Parathyroid adenoma (tissue), 2 donors: Measurements from ENCODE around the gene TMED7.

Experiments
- H2AFZ ChIP-seq: fragments of 300-600 bp; sonication (generic); one replicate; pipeline ENCODE4 v1.7.0; 2017; ENCODE audit warnings: antibody characterized with exemption, mild to moderate bottlenecking
- H3K27ac ChIP-seq: fragments of 300-600 bp; sonication (generic); one replicate; pipeline ENCODE4 v1.7.0; 2017
- H3K27me3 ChIP-seq: fragments of 300-600 bp; sonication (generic); one replicate; pipeline ENCODE4 v1.7.0; 2017; ENCODE audit warnings: low read length; ENCODE audit not compliant: control insufficient read depth, insufficient read depth
- H3K36me3 ChIP-seq: fragments of 300-600 bp; sonication (generic); one replicate; pipeline ENCODE4 v1.7.0; 2017; ENCODE audit warnings: low read length; ENCODE audit not compliant: control insufficient read depth, insufficient read depth
- H3K4me1 ChIP-seq: fragments of 300-600 bp; sonication (generic); one replicate; pipeline ENCODE4 v1.7.0; 2017; ENCODE audit warnings: control low read depth
- H3K4me2 ChIP-seq: fragments of 300-600 bp; sonication (generic); one replicate; pipeline ENCODE4 v1.7.0; 2017; ENCODE audit warnings: low read length
- H3K4me3 ChIP-seq: fragments of 300-600 bp; sonication (generic); one replicate; pipeline ENCODE4 v1.7.0; 2017; ENCODE audit warnings: low read depth, low read length
- H3K79me2 ChIP-seq: fragments of 300-600 bp; sonication (generic); one replicate; pipeline ENCODE4 v1.7.0; 2017; ENCODE audit warnings: control low read depth
- H3K9ac ChIP-seq: fragments of 300-600 bp; sonication (generic); one replicate; pipeline ENCODE4 v1.7.0; 2017; ENCODE audit warnings: mild to moderate bottlenecking
- H3K9me3 ChIP-seq: fragments of 300-600 bp; sonication (generic); one replicate; pipeline ENCODE4 v1.7.0; 2017; ENCODE audit warnings: low read length; ENCODE audit not compliant: control insufficient read depth
- TF ChIP-seq, protein P1 (sequence below): fragments of 300-600 bp; sonication (generic); IDR thresholded peaks from one replicate; pipeline ENCODE4 v1.7.0; 2017; ENCODE audit warnings: antibody characterized with exemption, mild to moderate bottlenecking
- donor health status: primary hyperparathyroidism.

TMED7 gene

GRCh38 chr5:115661563-115661962, 35.7 kb upstream of the TMED7 start:
- no peaks in the 10 kb centered on the region for H3K9me3 ChIP-seq
- no peaks in the 10 kb centered on the region for H3K36me3 ChIP-seq
- H3K4me3 ChIP-seq: no peak overlapping the region
- H2AFZ ChIP-seq: no peak overlapping the region
- TF ChIP-seq, protein P1, sequence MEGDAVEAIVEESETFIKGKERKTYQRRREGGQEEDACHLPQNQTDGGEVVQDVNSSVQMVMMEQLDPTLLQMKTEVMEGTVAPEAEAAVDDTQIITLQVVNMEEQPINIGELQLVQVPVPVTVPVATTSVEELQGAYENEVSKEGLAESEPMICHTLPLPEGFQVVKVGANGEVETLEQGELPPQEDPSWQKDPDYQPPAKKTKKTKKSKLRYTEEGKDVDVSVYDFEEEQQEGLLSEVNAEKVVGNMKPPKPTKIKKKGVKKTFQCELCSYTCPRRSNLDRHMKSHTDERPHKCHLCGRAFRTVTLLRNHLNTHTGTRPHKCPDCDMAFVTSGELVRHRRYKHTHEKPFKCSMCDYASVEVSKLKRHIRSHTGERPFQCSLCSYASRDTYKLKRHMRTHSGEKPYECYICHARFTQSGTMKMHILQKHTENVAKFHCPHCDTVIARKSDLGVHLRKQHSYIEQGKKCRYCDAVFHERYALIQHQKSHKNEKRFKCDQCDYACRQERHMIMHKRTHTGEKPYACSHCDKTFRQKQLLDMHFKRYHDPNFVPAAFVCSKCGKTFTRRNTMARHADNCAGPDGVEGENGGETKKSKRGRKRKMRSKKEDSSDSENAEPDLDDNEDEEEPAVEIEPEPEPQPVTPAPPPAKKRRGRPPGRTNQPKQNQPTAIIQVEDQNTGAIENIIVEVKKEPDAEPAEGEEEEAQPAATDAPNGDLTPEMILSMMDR: no peak
- H3K27me3 ChIP-seq: no peaks in the 10 kb centered on the region
- H3K79me2 ChIP-seq: no peaks in the 10 kb centered on the region
- H3K4me2 ChIP-seq: no peak overlapping the region
- H3K4me1 ChIP-seq: no peaks in the 10 kb centered on the region
- H3K9ac ChIP-seq: no peak overlapping the region
- no peak overlapping the region for H3K27ac ChIP-seq

- no peaks in the 10 kb centered on the region for H3K27me3 ChIP-seq
- no peaks in the 10 kb centered on the region for H3K9me3 ChIP-seq
- H3K9ac ChIP-seq: no peak overlapping the region
- H3K4me3 ChIP-seq: no peak overlapping the region
- no peaks in the 10 kb centered on the region for H3K79me2 ChIP-seq
- H3K36me3 ChIP-seq: no peaks in the 10 kb centered on the region
- TF ChIP-seq, protein P1: no peak
- H3K4me2 ChIP-seq: no peak overlapping the region
- H3K27ac ChIP-seq: no peak overlapping the region
- no peaks in the 10 kb centered on the region for H3K4me1 ChIP-seq
- H2AFZ ChIP-seq: no peak overlapping the region
Measured at GRCh38 chr5:115661101-115661500, 35.3 kb upstream of the TMED7 start.

DNA sequence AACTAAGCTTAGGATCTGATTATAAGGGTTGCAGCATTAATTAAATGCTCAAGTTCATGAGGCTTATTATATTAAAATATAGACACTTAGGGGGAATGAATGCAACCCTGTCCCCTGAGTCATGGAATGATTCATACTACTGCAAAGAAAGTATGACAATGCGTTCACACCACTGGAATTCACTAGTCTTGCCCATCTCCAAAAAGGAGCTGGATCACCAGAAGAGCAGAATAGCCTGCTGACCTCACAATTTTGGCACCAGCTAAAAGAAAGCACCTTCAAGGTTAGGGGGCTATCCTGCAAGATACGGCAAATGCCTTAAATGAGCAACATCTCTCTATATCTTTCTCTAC, 32.0 kb upstream of the TMED7 start:
- H3K27ac ChIP-seq: no peak overlapping the region

GRCh38 chr5:115657125-115657880, 31.5 kb upstream of the TMED7 start:
- H3K4me2 ChIP-seq: no peak overlapping the region
- TF ChIP-seq, protein P1: no peak
- H3K79me2 ChIP-seq: no peaks in the 10 kb centered on the region
- H3K4me3 ChIP-seq: no peak overlapping the region
- H3K36me3 ChIP-seq: no peaks in the 10 kb centered on the region
- no peaks in the 10 kb centered on the region for H3K9me3 ChIP-seq
- H3K4me1 ChIP-seq: no peaks in the 10 kb centered on the region
- no peak overlapping the region for H3K9ac ChIP-seq
- H3K27ac ChIP-seq: no peak overlapping the region
- H2AFZ ChIP-seq: no peak overlapping the region
- no peaks in the 10 kb centered on the region for H3K27me3 ChIP-seq

More for the DNA sequence above, 32.0 kb upstream of the TMED7 start:
- H3K79me2 ChIP-seq: no peaks in the 10 kb centered on the region
- no peak overlapping the region for H3K9ac ChIP-seq
- no peaks in the 10 kb centered on the region for H3K27me3 ChIP-seq
- no peaks in the 10 kb centered on the region for H3K9me3 ChIP-seq
- H3K4me3 ChIP-seq: no peak overlapping the region
- TF ChIP-seq, protein P1: no peak
- H2AFZ ChIP-seq: no peak overlapping the region
- no peak overlapping the region for H3K4me2 ChIP-seq
- H3K4me1 ChIP-seq: no peaks in the 10 kb centered on the region
- no peaks in the 10 kb centered on the region for H3K36me3 ChIP-seq

- Histone ChIP-seq H3K79me2 (no peaks in the 10 kb centered on the region), H3K4me2 (no peak overlapping the region), H3K4me3 (no peak overlapping the region), H3K27me3 (no peaks in the 10 kb centered on the region), H2AFZ (no peak overlapping the region), H3K36me3 (no peaks in the 10 kb centered on the region), H3K27ac (no peak overlapping the region), H3K9ac (no peak overlapping the region), H3K4me1 (no peaks in the 10 kb centered on the region), H3K9me3 (no peaks in the 10 kb centered on the region)
- TF ChIP-seq, protein P1: no peak
Measured at GRCh38 chr5:115656404-115656803, 30.6 kb upstream of the TMED7 start.
